SK-N-SH (cell line): Measurements from ENCODE around the gene EFCAB11. TPM values are rescaled to one million over a fixed set of nuclear protein-coding genes. Genes with fewer than 3 reads are reported as not detected.

Experiments
- CTCF ChIA-PET: fragments of 300-600, 350-600 bp; formaldehyde crosslinking; extraction: SDS; loops from one replicate; lab custom pipeline; 2021; lab: Yijun Ruan, JAX
- POLR2A ChIA-PET: fragments of 350-600 bp; sonication (Branson Sonifier 250); formaldehyde crosslinking; extraction: SDS; loops from one replicate; lab custom pipeline; 2020; ENCODE audit warnings: antibody characterized with exemption, inconsistent platforms; lab: Yijun Ruan, JAX
- DNase-seq: peaks from one replicate; pipeline ENCODE4 v3.0.0; 2012
- H2AFZ ChIP-seq: fragments of 200-600 bp; sonication (generic); 2 replicates; pipeline ENCODE4 v1.8.1; 2016; ENCODE audit warnings: antibody characterized with exemption, mild to moderate bottlenecking, low read depth
- H3F3A ChIP-seq: fragments of 200-600 bp; sonication (generic); replicated peaks from 2 replicates; pipeline ENCODE3; 2016; ENCODE audit warnings: antibody characterized with exemption, mild to moderate bottlenecking; ENCODE audit not compliant: insufficient read depth
- H3K27ac ChIP-seq, 2 experiments: fragments of 200-500 bp in 1 of 2; fragments of 200-600 bp in 1 of 2; sonication (Bioruptor generic) in 1 of 2; sonication (generic), shearing (Covaris generic) in 1 of 2; 2 replicates each; pipeline versions ENCODE4 v1.5.1 to v1.6.1; 2014 to 2016; ENCODE audit warnings: low read depth in 2 of 2, inconsistent platforms in 1 of 2, low read length in 1 of 2, mild to moderate bottlenecking in 1 of 2, mixed read lengths in 1 of 2
- H3K27me3 ChIP-seq: fragments of 200-600 bp; sonication (generic), shearing (Covaris generic); 2 replicates; pipeline ENCODE4 v1.6.1; 2016; ENCODE audit warnings: mixed run types; ENCODE audit not compliant: insufficient read depth
- H3K36me3 ChIP-seq, 2 experiments: fragments of 200-500 bp in 1 of 2; fragments of 200-600 bp in 1 of 2; sonication (Bioruptor generic) in 1 of 2; sonication (generic) in 1 of 2; replicated peaks in 1 of 2; 2 replicates each; pipeline versions ENCODE3 to v1.5.1; 2014 to 2016; ENCODE audit warnings: low read length in 1 of 2, mild to moderate bottlenecking in 1 of 2; ENCODE audit not compliant: insufficient read depth in 2 of 2, control insufficient read depth in 1 of 2
- H3K4me1 ChIP-seq, 2 experiments: fragments of 200-500 bp in 1 of 2; fragments of 200-600 bp in 1 of 2; sonication (Bioruptor generic) in 1 of 2; sonication (generic), shearing (Covaris generic) in 1 of 2; 2 replicates each; pipeline versions ENCODE4 v1.5.1 to v1.6.1; 2014 to 2016; ENCODE audit warnings: low read depth in 1 of 2, low read length in 1 of 2, mixed run types in 1 of 2; ENCODE audit not compliant: insufficient read depth in 2 of 2, control insufficient read depth in 1 of 2
- H3K4me2 ChIP-seq: fragments of 200-600 bp; sonication (generic), shearing (Covaris generic); 2 replicates; pipeline ENCODE4 v1.6.1; 2017; ENCODE audit warnings: mixed run types
- H3K4me3 ChIP-seq, 2 experiments: fragments of 200-500 bp in 1 of 2; fragments of 200-600 bp in 1 of 2; sonication (Bioruptor generic) in 1 of 2; sonication (generic), shearing (Covaris generic) in 1 of 2; 2 replicates each; pipeline versions ENCODE4 v1.5.1 to v1.8.1; 2014 to 2016; ENCODE audit warnings: low read depth in 2 of 2, inconsistent platforms in 1 of 2, low read length in 1 of 2, mild to moderate bottlenecking in 1 of 2, mixed read lengths in 1 of 2, moderate library complexity in 1 of 2
- H3K79me2 ChIP-seq: fragments of 200-600 bp; sonication (generic); 2 replicates; pipeline ENCODE4 v1.8.1; 2017; ENCODE audit warnings: mild to moderate bottlenecking; ENCODE audit not compliant: insufficient read depth
- H3K9ac ChIP-seq: fragments of 200-600 bp; sonication (generic); 2 replicates; pipeline ENCODE4 v1.6.1; 2017; ENCODE audit warnings: mixed run types
- H3K9me2 ChIP-seq: fragments of 200-600 bp; sonication (generic); 2 replicates; pipeline ENCODE4 v1.6.1; 2017; ENCODE audit warnings: mixed run types
- H3K9me3 ChIP-seq: fragments of 200-600 bp; sonication (generic); 2 replicates; pipeline ENCODE4 v1.6.1; 2017; ENCODE audit warnings: mixed run types, mild to moderate bottlenecking, moderate library complexity
- H4K20me1 ChIP-seq: fragments of 200-600 bp; sonication (generic); 2 replicates; pipeline ENCODE4 v1.6.1; 2017; ENCODE audit warnings: mild to moderate bottlenecking, mixed run types; ENCODE audit not compliant: insufficient read depth
- CHD2 ChIP-seq: fragments of 150-350 bp; IDR thresholded peaks from 2 replicates; pipeline ENCODE4 v1.6.1; 2018; ENCODE audit warnings: low read length; ENCODE audit not compliant: partially characterized antibody
- EZH2phosphoT487 ChIP-seq: fragments of 200-600 bp; sonication (generic); IDR thresholded peaks from 2 replicates; pipeline ENCODE4 v1.6.1; 2017; ENCODE audit warnings: low read depth, mixed run types, mild to moderate bottlenecking, antibody characterized with exemption, moderate library complexity, borderline replicate concordance
- FOSL2 ChIP-seq: IDR thresholded peaks from 2 replicates; pipeline ENCODE4 v1.4.0; 2012; ENCODE audit warnings: low read depth, mild to moderate bottlenecking, moderate library complexity, borderline replicate concordance
- GATA2 ChIP-seq: sonication (generic); formaldehyde crosslinking; IDR thresholded peaks from 2 replicates; pipeline ENCODE4 v1.5.0; 2020; ENCODE audit warnings: mild to moderate bottlenecking, missing genetic modification reagents
- JUND ChIP-seq: IDR thresholded peaks from 2 replicates; pipeline ENCODE4 v1.4.0; 2012
- NRF1 ChIP-seq: IDR thresholded peaks from 2 replicates; pipeline ENCODE4 v1.6.1; 2012; ENCODE audit warnings: low read depth, mild to moderate bottlenecking, low read length
- POLR2AphosphoS5 ChIP-seq: IDR thresholded peaks from 2 replicates; pipeline ENCODE4 v1.6.1; 2012; ENCODE audit warnings: low read depth, low read length
- TAF1 ChIP-seq: IDR thresholded peaks from 2 replicates; pipeline ENCODE4 v1.6.1; 2012; ENCODE audit warnings: low read depth, mild to moderate bottlenecking, low read length, moderate library complexity, borderline replicate concordance
- TCF12 ChIP-seq: IDR thresholded peaks from 2 replicates; pipeline ENCODE4 v1.4.0; 2012
- WGBS: methylation state at CpG from one replicate; pipeline ENCODE4 v1.1.6; 2017; ENCODE audit warnings: low lambda C conversion rate; 5-methylcytosine and 5-hydroxymethylcytosine counted together
- polyA plus RNA-seq, 3 experiments: library from polyadenylated mRNA; depleted of rRNA; stranded (reverse); fragments of >200 nt; gene quantifications; 2 replicates each; pipeline ENCODE4 v1.2.3, GENCODE V29; 2012
- TF ChIP-seq, protein P1 (sequence below): IDR thresholded peaks from 2 replicates; pipeline ENCODE4 v1.4.0; 2012; ENCODE audit warnings: low read depth
- TF ChIP-seq, protein P2 (sequence below): IDR thresholded peaks from 2 replicates; pipeline ENCODE4 v1.6.1; 2012; ENCODE audit warnings: mild to moderate bottlenecking, low read depth, low read length, moderate library complexity
- TF ChIP-seq, protein P3 (sequence below): fragments of 200-600 bp; sonication (generic); IDR thresholded peaks from 2 replicates; pipeline ENCODE4 v1.6.1; 2017; ENCODE audit warnings: antibody characterized with exemption, mild to moderate bottlenecking, moderate library complexity
- TF ChIP-seq, protein P4 (sequence below): IDR thresholded peaks from 2 replicates; pipeline ENCODE4 v1.4.0; 2012; ENCODE audit warnings: low read depth, borderline replicate concordance
- TF ChIP-seq, protein P5 (sequence below): IDR thresholded peaks from 2 replicates; pipeline ENCODE4; 2012

EFCAB11 gene
- polyA plus RNA-seq, 1 of the 3 experiments (the other 2 are of a cell fraction) = 3.9 TPM

DNA sequence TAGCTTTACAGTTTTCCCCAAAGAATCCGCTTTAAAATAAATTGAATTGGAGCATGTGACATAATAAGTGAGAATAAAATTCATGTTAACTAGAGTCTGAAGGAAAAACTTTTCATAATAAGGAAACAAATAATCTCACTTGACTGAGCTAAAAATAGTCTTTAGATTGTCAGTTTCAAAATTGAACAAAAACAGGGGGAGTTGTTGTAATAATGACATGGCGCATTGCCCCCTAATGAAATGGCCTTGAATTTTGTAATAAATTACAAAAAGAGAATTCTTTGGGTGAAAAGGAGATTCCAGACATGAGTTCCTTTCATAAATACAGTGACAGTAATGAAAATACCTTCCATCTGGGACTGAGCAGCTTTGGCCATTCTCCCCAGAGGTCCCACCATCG, 178.6 kb downstream of the EFCAB11 start:
- POLR2A ChIA-PET = no interaction called here
- H3F3A ChIP-seq = no peaks in the 10 kb centered on the region
- H3K27ac ChIP-seq = no peak overlapping the region; a peak in 1 of 4 replicates
- no peaks in the 10 kb centered on the region for H3K9me3 ChIP-seq
- H2AFZ ChIP-seq = no peak overlapping the region
- no peaks in the 10 kb centered on the region for H3K9me2 ChIP-seq
- no peak overlapping the region for H3K4me3 ChIP-seq
- no peak overlapping the region for H3K4me2 ChIP-seq
- no peak for DNase-seq
- WGBS = 92% methylated on average over 3 of the region's 3 CpGs
- H3K27me3 ChIP-seq = no peaks in the 10 kb centered on the region
- H3K4me1 ChIP-seq = peaks cover 0 to 6% of the 10 kb centered on the region in 2 experiments; a peak in 2 of 4 replicates
- CTCF ChIA-PET = interaction anchor here (0.9 to 1.6 kb wide), 2 partner anchors 8 to 139 kb away, joined by 3 to 4 read pairs; no protein-coding TSS in a partner anchor
- no peak overlapping the region for H3K9ac ChIP-seq
- TF ChIP-seq, protein P1, sequence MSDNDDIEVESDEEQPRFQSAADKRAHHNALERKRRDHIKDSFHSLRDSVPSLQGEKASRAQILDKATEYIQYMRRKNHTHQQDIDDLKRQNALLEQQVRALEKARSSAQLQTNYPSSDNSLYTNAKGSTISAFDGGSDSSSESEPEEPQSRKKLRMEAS = no peak
- TF ChIP-seq TAF1 = no peak
- TF ChIP-seq, protein P2, sequence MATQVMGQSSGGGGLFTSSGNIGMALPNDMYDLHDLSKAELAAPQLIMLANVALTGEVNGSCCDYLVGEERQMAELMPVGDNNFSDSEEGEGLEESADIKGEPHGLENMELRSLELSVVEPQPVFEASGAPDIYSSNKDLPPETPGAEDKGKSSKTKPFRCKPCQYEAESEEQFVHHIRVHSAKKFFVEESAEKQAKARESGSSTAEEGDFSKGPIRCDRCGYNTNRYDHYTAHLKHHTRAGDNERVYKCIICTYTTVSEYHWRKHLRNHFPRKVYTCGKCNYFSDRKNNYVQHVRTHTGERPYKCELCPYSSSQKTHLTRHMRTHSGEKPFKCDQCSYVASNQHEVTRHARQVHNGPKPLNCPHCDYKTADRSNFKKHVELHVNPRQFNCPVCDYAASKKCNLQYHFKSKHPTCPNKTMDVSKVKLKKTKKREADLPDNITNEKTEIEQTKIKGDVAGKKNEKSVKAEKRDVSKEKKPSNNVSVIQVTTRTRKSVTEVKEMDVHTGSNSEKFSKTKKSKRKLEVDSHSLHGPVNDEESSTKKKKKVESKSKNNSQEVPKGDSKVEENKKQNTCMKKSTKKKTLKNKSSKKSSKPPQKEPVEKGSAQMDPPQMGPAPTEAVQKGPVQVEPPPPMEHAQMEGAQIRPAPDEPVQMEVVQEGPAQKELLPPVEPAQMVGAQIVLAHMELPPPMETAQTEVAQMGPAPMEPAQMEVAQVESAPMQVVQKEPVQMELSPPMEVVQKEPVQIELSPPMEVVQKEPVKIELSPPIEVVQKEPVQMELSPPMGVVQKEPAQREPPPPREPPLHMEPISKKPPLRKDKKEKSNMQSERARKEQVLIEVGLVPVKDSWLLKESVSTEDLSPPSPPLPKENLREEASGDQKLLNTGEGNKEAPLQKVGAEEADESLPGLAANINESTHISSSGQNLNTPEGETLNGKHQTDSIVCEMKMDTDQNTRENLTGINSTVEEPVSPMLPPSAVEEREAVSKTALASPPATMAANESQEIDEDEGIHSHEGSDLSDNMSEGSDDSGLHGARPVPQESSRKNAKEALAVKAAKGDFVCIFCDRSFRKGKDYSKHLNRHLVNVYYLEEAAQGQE = no peak
- TF ChIP-seq NRF1 = no peak
- TF ChIP-seq, protein P3, sequence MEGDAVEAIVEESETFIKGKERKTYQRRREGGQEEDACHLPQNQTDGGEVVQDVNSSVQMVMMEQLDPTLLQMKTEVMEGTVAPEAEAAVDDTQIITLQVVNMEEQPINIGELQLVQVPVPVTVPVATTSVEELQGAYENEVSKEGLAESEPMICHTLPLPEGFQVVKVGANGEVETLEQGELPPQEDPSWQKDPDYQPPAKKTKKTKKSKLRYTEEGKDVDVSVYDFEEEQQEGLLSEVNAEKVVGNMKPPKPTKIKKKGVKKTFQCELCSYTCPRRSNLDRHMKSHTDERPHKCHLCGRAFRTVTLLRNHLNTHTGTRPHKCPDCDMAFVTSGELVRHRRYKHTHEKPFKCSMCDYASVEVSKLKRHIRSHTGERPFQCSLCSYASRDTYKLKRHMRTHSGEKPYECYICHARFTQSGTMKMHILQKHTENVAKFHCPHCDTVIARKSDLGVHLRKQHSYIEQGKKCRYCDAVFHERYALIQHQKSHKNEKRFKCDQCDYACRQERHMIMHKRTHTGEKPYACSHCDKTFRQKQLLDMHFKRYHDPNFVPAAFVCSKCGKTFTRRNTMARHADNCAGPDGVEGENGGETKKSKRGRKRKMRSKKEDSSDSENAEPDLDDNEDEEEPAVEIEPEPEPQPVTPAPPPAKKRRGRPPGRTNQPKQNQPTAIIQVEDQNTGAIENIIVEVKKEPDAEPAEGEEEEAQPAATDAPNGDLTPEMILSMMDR = no peak
- TF ChIP-seq, all 33 proteins: peak for 0
- Histone ChIP-seq H4K20me1 (no peaks in the 10 kb centered on the region), H3K79me2 (no peaks in the 10 kb centered on the region), H3K36me3 (no peaks in the 10 kb centered on the region)

DNA sequence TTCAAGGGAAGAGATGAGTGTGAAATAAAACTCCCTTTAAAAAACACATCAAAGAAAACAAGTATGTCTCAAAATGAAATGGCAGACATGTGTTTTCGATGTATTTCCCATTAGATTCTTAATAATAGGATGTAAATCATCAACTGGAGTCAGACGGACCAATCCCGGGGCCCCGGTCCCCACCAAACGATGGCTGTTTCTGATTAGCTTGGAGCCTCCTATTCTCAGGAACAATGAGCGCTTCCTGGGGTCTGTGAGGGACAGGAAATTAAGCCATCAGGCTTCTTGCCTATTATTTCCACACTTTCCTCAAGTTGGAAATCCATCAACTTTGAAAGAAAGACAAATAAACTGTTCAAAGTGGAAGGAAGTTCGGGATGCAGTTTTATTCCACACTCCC, 179.4 kb downstream of the EFCAB11 start:
- Histone ChIP-seq H2AFZ (0 out of 2 replicates have a peak overlapping the region, but pooled peaks have one; percentile 6), H3K27me3 (no peaks in the 10 kb centered on the region), H3K27ac (peak overlapping the region in 1 of 2 experiments; percentile 41; a peak in 1 of 4 replicates), H3F3A (no peaks in the 10 kb centered on the region), H4K20me1 (no peaks in the 10 kb centered on the region), H3K9ac (no peak overlapping the region), H3K4me2 (no peak overlapping the region), H3K4me3 (0 out of 4 replicates have a peak overlapping the region, but pooled peaks of 1 of the 2 experiments have one; percentile 1), H3K9me3 (no peaks in the 10 kb centered on the region), H3K79me2 (no peaks in the 10 kb centered on the region), H3K9me2 (no peaks in the 10 kb centered on the region), H3K36me3 (no peaks in the 10 kb centered on the region), H3K4me1 (peaks cover 0 to 6% of the 10 kb centered on the region in 2 experiments; a peak in 2 of 4 replicates)
- WGBS = 46% methylated on average over 7 of the region's 7 CpGs
- ChIA-PET POLR2A (no interaction called here), CTCF (interaction anchor here (1.6 kb wide), 1 partner anchor 140 kb away, joined by 4 read pairs; no protein-coding TSS in a partner anchor)
- DNase-seq = peak; percentile 49
- TF ChIP-seq FOSL2 = no peak
- no peak for TF ChIP-seq POLR2AphosphoS5
- no peak for TF ChIP-seq EZH2phosphoT487
- no peak for TF ChIP-seq JUND
- TF ChIP-seq TCF12 = no peak
- TF ChIP-seq NRF1 = no peak
- TF ChIP-seq, protein P4, sequence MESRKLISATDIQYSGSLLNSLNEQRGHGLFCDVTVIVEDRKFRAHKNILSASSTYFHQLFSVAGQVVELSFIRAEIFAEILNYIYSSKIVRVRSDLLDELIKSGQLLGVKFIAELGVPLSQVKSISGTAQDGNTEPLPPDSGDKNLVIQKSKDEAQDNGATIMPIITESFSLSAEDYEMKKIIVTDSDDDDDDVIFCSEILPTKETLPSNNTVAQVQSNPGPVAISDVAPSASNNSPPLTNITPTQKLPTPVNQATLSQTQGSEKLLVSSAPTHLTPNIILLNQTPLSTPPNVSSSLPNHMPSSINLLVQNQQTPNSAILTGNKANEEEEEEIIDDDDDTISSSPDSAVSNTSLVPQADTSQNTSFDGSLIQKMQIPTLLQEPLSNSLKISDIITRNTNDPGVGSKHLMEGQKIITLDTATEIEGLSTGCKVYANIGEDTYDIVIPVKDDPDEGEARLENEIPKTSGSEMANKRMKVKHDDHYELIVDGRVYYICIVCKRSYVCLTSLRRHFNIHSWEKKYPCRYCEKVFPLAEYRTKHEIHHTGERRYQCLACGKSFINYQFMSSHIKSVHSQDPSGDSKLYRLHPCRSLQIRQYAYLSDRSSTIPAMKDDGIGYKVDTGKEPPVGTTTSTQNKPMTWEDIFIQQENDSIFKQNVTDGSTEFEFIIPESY = no peak
- TF ChIP-seq GATA2 (CRISPR knock-in tag) = no peak
- no peak for TF ChIP-seq CHD2
- TF ChIP-seq, protein P5, sequence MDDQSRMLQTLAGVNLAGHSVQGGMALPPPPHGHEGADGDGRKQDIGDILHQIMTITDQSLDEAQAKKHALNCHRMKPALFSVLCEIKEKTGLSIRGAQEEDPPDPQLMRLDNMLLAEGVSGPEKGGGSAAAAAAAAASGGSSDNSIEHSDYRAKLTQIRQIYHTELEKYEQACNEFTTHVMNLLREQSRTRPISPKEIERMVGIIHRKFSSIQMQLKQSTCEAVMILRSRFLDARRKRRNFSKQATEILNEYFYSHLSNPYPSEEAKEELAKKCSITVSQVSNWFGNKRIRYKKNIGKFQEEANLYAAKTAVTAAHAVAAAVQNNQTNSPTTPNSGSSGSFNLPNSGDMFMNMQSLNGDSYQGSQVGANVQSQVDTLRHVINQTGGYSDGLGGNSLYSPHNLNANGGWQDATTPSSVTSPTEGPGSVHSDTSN = no peak
- TF ChIP-seq, protein P1 = no peak
- TF ChIP-seq, protein P3 = no peak
